Heart right ventricle (tissue), 16 donors: ENCODE results near the gene LCP1. TPM values are rescaled to one million over a fixed set of nuclear protein-coding genes. Genes with fewer than 3 reads are reported as not detected.
"Not testable (repeated sequence)": the region's sequence is repeated elsewhere in the genome, so short reads cannot be mapped to it uniquely, and the experiment has no call there.

Experiments
- ATAC-seq, 8 donors: fragments of 200-7000 bp; cut with Tn5 transposase; one replicate each; pipeline ENCODE4 v1.9.1; 2020; ENCODE audit warnings: mild to moderate bottlenecking in 8 of 8, moderate library complexity in 8 of 8, moderate number of reproducible peaks in 1 of 8
- DNase-seq, 2 donors: peaks; one replicate each; pipeline ENCODE4 v3.0.0-alpha.2; 2020
- H3K27ac ChIP-seq, 10 donors: fragments of 200-600 bp; sonication (generic) in 2 of 10; one replicate each; pipeline versions ENCODE4 v1.5.0 to v1.8.0; 2020 to 2022; ENCODE audit warnings: mild to moderate bottlenecking in 3 of 10
- H3K27me3 ChIP-seq, 7 donors: fragments of 200-600 bp; one replicate each; pipeline ENCODE4 v1.8.0; 2021 to 2022; ENCODE audit warnings: mild to moderate bottlenecking in 2 of 7
- H3K36me3 ChIP-seq, 9 donors: fragments of 200-600 bp; sonication (generic) in 1 of 9; one replicate each; pipeline versions ENCODE4 v1.5.0 to v1.8.0; 2020 to 2022; ENCODE audit warnings: mild to moderate bottlenecking in 2 of 9
- H3K4me1 ChIP-seq, 9 donors: fragments of 200-600 bp; sonication (generic) in 1 of 9; one replicate each; pipeline versions ENCODE4 v1.5.0 to v1.8.0; 2020 to 2022; ENCODE audit warnings: mild to moderate bottlenecking in 4 of 9
- H3K4me3 ChIP-seq, 10 donors: fragments of 200-600 bp; sonication (generic) in 2 of 10; one replicate each; pipeline versions ENCODE4 v1.5.0 to v1.8.0; 2020 to 2022; ENCODE audit warnings: mild to moderate bottlenecking in 7 of 10, moderate library complexity in 2 of 10
- H3K9me3 ChIP-seq, 11 donors: fragments of 200-600 bp in 10 of 11; sonication (generic) in 2 of 11; one replicate each; pipeline versions ENCODE4 v1.5.0 to v1.8.0; 2013 to 2022; ENCODE audit warnings: mild to moderate bottlenecking in 2 of 11, control low read depth in 1 of 11, moderate library complexity in 1 of 11
- CTCF ChIP-seq, 9 donors: fragments of 200-600 bp; sonication (generic) in 2 of 9; IDR thresholded peaks; one replicate each; pipeline versions ENCODE4 v1.5.0 to v1.8.0; 2021 to 2022; ENCODE audit warnings: antibody characterized with exemption in 9 of 9, mild to moderate bottlenecking in 5 of 9, moderate library complexity in 1 of 9
- WGBS, 2 donors: extraction: QIAGEN DNeasy Blood & Tissue Kit; methylation state at CpG; one replicate each; pipeline ENCODE4 v1.1.7; 2013; ENCODE audit warnings: inconsistent platforms in 1 of 2; 5-methylcytosine and 5-hydroxymethylcytosine counted together
- intact Hi-C, 10 donors: fragments of 100-400 bp; cut with DNase I; formaldehyde crosslinking; loops; one replicate each; pipeline versions ENCODE4 v1.11.1 to v1.14.2; 2022
- long read RNA-seq, 3 donors: library from polyadenylated mRNA; unstranded; transcript quantifications; one replicate each; pipeline ENCODE4 v2.0.0, GENCODE V29; 2020 to 2021
- polyA plus RNA-seq, 2 donors: library from polyadenylated mRNA; stranded (reverse); fragments of 200-250 nt; gene quantifications; one replicate each; pipeline ENCODE4 v1.2.3, GENCODE V29; 2013
- total RNA-seq, 10 donors: library from RNA; stranded (reverse); fragmentation: NEBNext Ultra II Directional in 3 of 10; extraction: Animal tissue kit (Norgen Biotek cat#: 25700) in 3 of 10; gene quantifications; one replicate each; pipeline versions ENCODE4 v1.2.1 to v1.2.4, GENCODE V29; 2021 to 2023
- donor health status: Arrhythmogenic right ventricular cardiomyopathy.
- donor health status: ischemic (EF 13 %, LVEDD 7.1; RV severe dilation, severe dysfunction).
- donor health status: healthy with polysubstance abuse.
- donor health status: DM: no; HTN: yes; CAD: no.
- donor health status: DM: no; HTN: no; CAD: no.
- donor health status: ischemic (EF 25% LVEDD 6.9; RV normal size, moderate dysfunction).
- donor health status: ischemic (EF 25% LVEDD 5.7; RV mildly dilated, moderate dysfunction).
- donor health status: healthy.
- donor health status: DM: yes; HTN: yes; CAD: no.
- donor health status: Ischemic cardiomyopathy.
- donor health status: ischemic (EF 35%, LVEDD 5.7; RV mildly dilated, moderate dysfunction).
- donor health status: nonischemic (EF 11% LVEDD 7.7; RV severe dilation, severe dysfunction).
- donor health status: DM: yes; HTN: yes; CAD: no.
- donor health status: PGD.
- donor health status: ischemic (EF 29% LVEDD 5.4; RV normal size, mild dysfunction).
- donor health status: nonischemic (EF 23%, LVEDD 6.1; RV moderate dilation, normal function).

The LCP1 gene
- total RNA-seq (100 to 1,000 TPM in 1 of 10 donors, 10 to 100 TPM in 4, 1 to 10 TPM in 5; 5.5 to 127 (median 10.8) TPM), polyA plus RNA-seq (1 to 10 TPM; 3.2 to 6.7 TPM)
- long read RNA-seq, donor 1, transcript LCP1-201 (16 exons, 3,787 nt), result major isoform, 5 of 11 reads
- long read RNA-seq, donor 1, partial matches to known transcripts, result 4 of 11 reads
- long read RNA-seq, donor 1, other reads (novel, unspliced or antisense), result 2 of 11 reads
- long read RNA-seq, donor 2, transcript LCP1-201 (16 exons, 3,787 nt), result major isoform, 9 of 11 reads
- long read RNA-seq, donor 2, partial matches to known transcripts, result 0 of 11 reads
- long read RNA-seq, donor 2, other reads (novel, unspliced or antisense), result 2 of 11 reads
- long read RNA-seq, donor 3, partial matches to known transcripts, result 1 of 3 reads
- long read RNA-seq, donor 3, other reads (novel, unspliced or antisense), result 0 of 3 reads

- DNase-seq (no peak), ATAC-seq (peak in 6 of 8 donors; percentile 30 to 53 (median 38))
- H3K27me3 ChIP-seq, result peaks cover 0 to 11% (median 0%) of the 10 kb centered on the region in 7 donors
- peak within 1 kb of the TSS in 6 of 10 donors; percentile 16 to 61 (median 30) for H3K4me3 ChIP-seq
- H3K9me3 ChIP-seq, result no peaks in the 10 kb centered on the region
- intact Hi-C loops, result no loop called here
- H3K4me1 ChIP-seq, result peaks cover 0 to 46% (median 0%) of the 10 kb centered on the region in 9 donors
- TF ChIP-seq CTCF (IDR thresholded peaks at IDR 0.05), result no peak
- 84 to 88% methylated on average over 8 of the region's 8 CpGs for WGBS, 2 donors
- peak within 1 kb of the TSS in 2 of 10 donors; percentile 42 to 88 for H3K27ac ChIP-seq
- no peaks in the 10 kb centered on the region for H3K36me3 ChIP-seq
Observed at GRCh38 chr13:46181840-46182490, at the start of gene LCP1. TSS of gene LCP1 (minus strand) at chr13:46182177. CDS start at chr13:46159662, 22,515 bp downstream.

GRCh38 chr13:46229251-46229650 is 47.3 kb upstream of the LCP1 start:
- Histone ChIP-seq H3K4me1 (no peaks in the 10 kb centered on the region), H3K36me3 (no peaks in the 10 kb centered on the region), H3K27me3 (no peaks in the 10 kb centered on the region), H3K27ac (no peak overlapping the region), H3K9me3 (peaks cover 0 to 41% (median 9%) of the 10 kb centered on the region in 11 donors), H3K4me3 (no peak overlapping the region)
- DNase-seq (no peak), ATAC-seq (no peak)
- TF ChIP-seq CTCF (IDR thresholded peaks at IDR 0.05), result no peak
- 92 to 94% methylated on average over 2 of the region's 2 CpGs for WGBS, 2 donors
- intact Hi-C loops, result no loop called here

- H3K4me3 ChIP-seq, ATAC-seq, H3K4me1 ChIP-seq, H3K27ac ChIP-seq, intact Hi-C loops, H3K36me3 ChIP-seq, H3K27me3 ChIP-seq: not testable (repeated sequence)
- peak in 1 of 2 donors; percentile 19 for DNase-seq
- 9% methylated on average over 2 of the region's 2 CpGs for WGBS, 2 donors
- peaks cover 0 to 36% (median 11%) of the 10 kb centered on the region in 11 donors for H3K9me3 ChIP-seq
Observed at GRCh38 chr13:46220234-46220633, 38.3 kb upstream of the LCP1 start.

GRCh38 chr13:46214741-46215140 is 32.8 kb upstream of the LCP1 start:
- ATAC-seq, H3K4me3 ChIP-seq, H3K36me3 ChIP-seq, DNase-seq, H3K27ac ChIP-seq, intact Hi-C loops: not testable (repeated sequence)
- 83 to 91% methylated on average over 1 of the region's 1 CpG for WGBS, 2 donors
- peaks cover 0 to 21% (median 5%) of the 10 kb centered on the region in 9 donors for H3K4me1 ChIP-seq
- H3K9me3 ChIP-seq, result peaks cover 0 to 10% (median 0%) of the 10 kb centered on the region in 11 donors
- H3K27me3 ChIP-seq, result peaks cover 0 to 25% (median 10%) of the 10 kb centered on the region in 7 donors

- intact Hi-C loops, result no loop called here
Observed at GRCh38 chr13:46213242-46213641, 31.3 kb upstream of the LCP1 start.

More at GRCh38 chr13:46213242-46213641, 31.3 kb upstream of the LCP1 start:
- Histone ChIP-seq H3K4me1 (peaks cover 0 to 21% (median 5%) of the 10 kb centered on the region in 9 donors), H3K27me3 (peaks cover 0 to 33% (median 22%) of the 10 kb centered on the region in 7 donors), H3K27ac (no peak overlapping the region), H3K4me3 (no peak overlapping the region), H3K9me3 (peaks cover 0 to 10% (median 0%) of the 10 kb centered on the region in 11 donors), H3K36me3 (no peaks in the 10 kb centered on the region)
- ATAC-seq, result no peak
- DNase-seq, result no peak
- WGBS, 2 donors, result 93% methylated on average over 3 of the region's 3 CpGs
- no peak for TF ChIP-seq CTCF (IDR thresholded peaks at IDR 0.05)
